Testis (tissue), 2 donors: ENCODE measurements around the gene HGFAC.

Source experiments
- POLR2A ChIP-seq: fragments of 450-650 bp; IDR thresholded peaks from one replicate; pipeline ENCODE4 v1.6.1; 2017; ENCODE audit warnings: antibody characterized with exemption, mild to moderate bottlenecking, moderate library complexity
- TF ChIP-seq, protein P1 (sequence below), 3 experiments: fragments of 450-650 bp in 2 of 3; fragments of 200-600 bp in 1 of 3; sonication (generic) in 1 of 3; IDR thresholded peaks; one replicate each; pipeline ENCODE4 v1.5.1; 2016 to 2019; ENCODE audit warnings: antibody characterized with exemption in 3 of 3, mild to moderate bottlenecking in 2 of 3, moderate library complexity in 1 of 3

DNA sequence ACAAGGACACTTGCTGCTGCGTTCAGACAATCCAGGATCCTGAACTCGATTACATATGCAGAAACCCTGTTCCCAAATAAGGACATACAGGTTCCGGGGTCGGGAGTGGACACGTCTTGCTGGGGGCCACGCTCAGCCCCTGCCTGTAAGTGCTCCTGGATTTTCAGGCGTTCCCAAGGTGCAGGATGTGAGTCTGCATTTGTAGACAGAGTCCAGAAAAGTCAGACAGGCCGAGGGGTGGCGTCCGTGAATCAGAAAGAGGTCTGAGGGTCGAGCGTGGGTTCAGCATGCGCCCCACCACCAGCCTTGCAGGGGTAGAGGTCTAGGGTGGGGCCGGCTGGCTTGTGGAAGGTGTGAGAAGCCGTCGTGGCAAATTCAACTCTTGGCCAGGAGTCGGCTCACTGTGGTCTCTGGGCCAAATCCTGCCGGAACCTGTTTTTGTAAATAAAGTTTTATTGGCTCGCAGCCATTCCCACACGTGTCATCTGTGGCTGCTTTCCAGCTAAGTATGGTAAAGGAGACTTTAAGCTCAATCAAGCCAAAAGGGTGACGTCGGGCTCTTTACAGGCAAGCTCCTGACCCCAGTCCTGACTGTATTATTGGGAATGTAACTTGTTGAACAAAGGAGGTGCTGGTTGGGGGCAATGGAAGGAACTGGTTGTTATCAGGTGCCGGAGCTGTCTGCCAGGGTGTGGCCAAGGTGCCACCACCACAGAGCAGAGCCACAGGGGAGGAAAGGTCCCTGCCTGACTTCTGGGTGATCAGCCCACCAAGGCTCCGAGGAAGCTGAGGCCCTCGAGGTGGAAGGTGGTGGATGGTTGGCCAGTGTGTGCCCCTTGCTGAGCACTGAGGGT, 28.7 kb downstream of the HGFAC start:
- TF ChIP-seq POLR2A: no peak
- TF ChIP-seq, protein P1, sequence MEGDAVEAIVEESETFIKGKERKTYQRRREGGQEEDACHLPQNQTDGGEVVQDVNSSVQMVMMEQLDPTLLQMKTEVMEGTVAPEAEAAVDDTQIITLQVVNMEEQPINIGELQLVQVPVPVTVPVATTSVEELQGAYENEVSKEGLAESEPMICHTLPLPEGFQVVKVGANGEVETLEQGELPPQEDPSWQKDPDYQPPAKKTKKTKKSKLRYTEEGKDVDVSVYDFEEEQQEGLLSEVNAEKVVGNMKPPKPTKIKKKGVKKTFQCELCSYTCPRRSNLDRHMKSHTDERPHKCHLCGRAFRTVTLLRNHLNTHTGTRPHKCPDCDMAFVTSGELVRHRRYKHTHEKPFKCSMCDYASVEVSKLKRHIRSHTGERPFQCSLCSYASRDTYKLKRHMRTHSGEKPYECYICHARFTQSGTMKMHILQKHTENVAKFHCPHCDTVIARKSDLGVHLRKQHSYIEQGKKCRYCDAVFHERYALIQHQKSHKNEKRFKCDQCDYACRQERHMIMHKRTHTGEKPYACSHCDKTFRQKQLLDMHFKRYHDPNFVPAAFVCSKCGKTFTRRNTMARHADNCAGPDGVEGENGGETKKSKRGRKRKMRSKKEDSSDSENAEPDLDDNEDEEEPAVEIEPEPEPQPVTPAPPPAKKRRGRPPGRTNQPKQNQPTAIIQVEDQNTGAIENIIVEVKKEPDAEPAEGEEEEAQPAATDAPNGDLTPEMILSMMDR (IDR thresholded peaks at IDR 0.05): no peak
